PFSK-1 (cell line): ENCODE data around the gene CTIF.

Experiments used
- FOXP2 ChIP-seq: optimal IDR thresholded peaks from 2 replicates; pipeline ENCODE3; 2011; ENCODE audit warnings: borderline replicate concordance, control low read depth, inconsistent platforms; ENCODE audit not compliant: insufficient read depth; ENCODE audit errors: extremely low read length, extremely low read depth
- POLR2AphosphoS5 ChIP-seq: IDR thresholded peaks from 2 replicates; pipeline ENCODE4 v1.6.1; 2012; ENCODE audit warnings: low read depth, mild to moderate bottlenecking, control low read depth, low read length, moderate library complexity
- SIN3A ChIP-seq: IDR thresholded peaks from 2 replicates; pipeline ENCODE4 v1.6.1; 2012; ENCODE audit warnings: mild to moderate bottlenecking, low read length, moderate library complexity, borderline replicate concordance; ENCODE audit not compliant: insufficient read depth
- TAF1 ChIP-seq: IDR thresholded peaks from 2 replicates; pipeline ENCODE4 v1.6.1; 2012; ENCODE audit warnings: low read length, control low read depth, borderline replicate concordance; ENCODE audit not compliant: insufficient read depth
- TF ChIP-seq, protein P1 (sequence below), 2 experiments: IDR thresholded peaks; 2 replicates each; pipeline versions ENCODE4 v1.6.1 to v1.8.0; 2011 to 2012; ENCODE audit warnings: low read depth in 2 of 2, low read length in 2 of 2, control low read depth in 1 of 2, inconsistent platforms in 1 of 2, mild to moderate bottlenecking in 1 of 2, moderate library complexity in 1 of 2; ENCODE audit not compliant: insufficient read depth in 1 of 2

CTIF gene

DNA sequence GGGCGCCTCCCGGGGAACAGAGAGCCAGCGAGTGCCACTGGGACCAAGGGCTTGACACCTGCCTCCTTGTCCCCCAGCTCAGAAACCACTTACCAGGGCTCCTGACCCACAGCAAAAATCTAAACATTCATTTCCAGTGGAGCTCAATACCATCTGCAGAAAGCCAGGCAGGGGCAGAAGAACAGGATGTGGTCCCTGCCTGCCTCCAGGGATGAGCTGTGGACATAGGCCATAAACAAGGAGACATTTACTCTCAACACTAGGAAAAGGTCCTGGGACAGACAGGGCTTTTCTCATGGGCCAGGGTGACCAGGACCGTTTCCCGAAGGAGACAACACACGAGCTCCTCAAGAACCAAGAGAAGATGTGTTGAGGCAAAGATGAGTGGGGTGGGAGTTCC lies 203.0 kb downstream of the CTIF start:
- TF ChIP-seq POLR2AphosphoS5 (no peak), FOXP2 (no peak), SIN3A (no peak), TAF1 (no peak)
- TF ChIP-seq, protein P1, sequence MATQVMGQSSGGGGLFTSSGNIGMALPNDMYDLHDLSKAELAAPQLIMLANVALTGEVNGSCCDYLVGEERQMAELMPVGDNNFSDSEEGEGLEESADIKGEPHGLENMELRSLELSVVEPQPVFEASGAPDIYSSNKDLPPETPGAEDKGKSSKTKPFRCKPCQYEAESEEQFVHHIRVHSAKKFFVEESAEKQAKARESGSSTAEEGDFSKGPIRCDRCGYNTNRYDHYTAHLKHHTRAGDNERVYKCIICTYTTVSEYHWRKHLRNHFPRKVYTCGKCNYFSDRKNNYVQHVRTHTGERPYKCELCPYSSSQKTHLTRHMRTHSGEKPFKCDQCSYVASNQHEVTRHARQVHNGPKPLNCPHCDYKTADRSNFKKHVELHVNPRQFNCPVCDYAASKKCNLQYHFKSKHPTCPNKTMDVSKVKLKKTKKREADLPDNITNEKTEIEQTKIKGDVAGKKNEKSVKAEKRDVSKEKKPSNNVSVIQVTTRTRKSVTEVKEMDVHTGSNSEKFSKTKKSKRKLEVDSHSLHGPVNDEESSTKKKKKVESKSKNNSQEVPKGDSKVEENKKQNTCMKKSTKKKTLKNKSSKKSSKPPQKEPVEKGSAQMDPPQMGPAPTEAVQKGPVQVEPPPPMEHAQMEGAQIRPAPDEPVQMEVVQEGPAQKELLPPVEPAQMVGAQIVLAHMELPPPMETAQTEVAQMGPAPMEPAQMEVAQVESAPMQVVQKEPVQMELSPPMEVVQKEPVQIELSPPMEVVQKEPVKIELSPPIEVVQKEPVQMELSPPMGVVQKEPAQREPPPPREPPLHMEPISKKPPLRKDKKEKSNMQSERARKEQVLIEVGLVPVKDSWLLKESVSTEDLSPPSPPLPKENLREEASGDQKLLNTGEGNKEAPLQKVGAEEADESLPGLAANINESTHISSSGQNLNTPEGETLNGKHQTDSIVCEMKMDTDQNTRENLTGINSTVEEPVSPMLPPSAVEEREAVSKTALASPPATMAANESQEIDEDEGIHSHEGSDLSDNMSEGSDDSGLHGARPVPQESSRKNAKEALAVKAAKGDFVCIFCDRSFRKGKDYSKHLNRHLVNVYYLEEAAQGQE (IDR thresholded peaks at IDR 0.05; ENCODE audit: insufficient read depth in 1 of 2, low read depth in 2 of 2, low read length in 2 of 2) = no peak

DNA sequence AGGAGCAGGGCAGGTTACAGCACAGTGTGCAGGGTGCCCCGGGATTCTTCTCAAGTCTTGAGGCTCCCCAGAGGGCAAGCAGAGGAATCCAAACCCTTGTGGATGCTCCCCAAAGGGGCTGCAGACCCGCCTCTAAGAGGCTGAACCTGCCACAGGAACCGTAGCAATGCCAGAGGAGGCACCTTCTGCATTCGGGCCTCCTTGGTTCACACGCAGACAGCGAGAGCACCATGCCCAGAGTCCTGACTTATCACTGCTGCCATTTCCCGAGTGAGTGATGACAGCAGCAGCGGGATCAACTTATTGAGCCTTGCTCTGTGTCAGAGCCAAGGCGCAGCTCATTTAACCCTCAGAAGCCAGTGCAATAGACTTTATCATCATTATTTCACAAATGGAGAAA lies 203.5 kb downstream of the CTIF start:
- TF ChIP-seq SIN3A = no peak
- no peak for TF ChIP-seq POLR2AphosphoS5
- TF ChIP-seq FOXP2 = no peak
- no peak for TF ChIP-seq TAF1
- TF ChIP-seq, protein P1 (IDR thresholded peaks at IDR 0.05; ENCODE audit: insufficient read depth in 1 of 2, low read depth in 2 of 2, low read length in 2 of 2) = no peak

- TF ChIP-seq FOXP2 = no peak
Measured at GRCh38 chr18:48742706-48743475, 204.1 kb downstream of the CTIF start.

GRCh38 chr18:48743886-48744285 lies 205.1 kb downstream of the CTIF start:
- TF ChIP-seq TAF1 (no peak), SIN3A (no peak)
- TF ChIP-seq, protein P1 (IDR thresholded peaks at IDR 0.05; ENCODE audit: insufficient read depth in 1 of 2, low read depth in 2 of 2, low read length in 2 of 2) = no peak

DNA sequence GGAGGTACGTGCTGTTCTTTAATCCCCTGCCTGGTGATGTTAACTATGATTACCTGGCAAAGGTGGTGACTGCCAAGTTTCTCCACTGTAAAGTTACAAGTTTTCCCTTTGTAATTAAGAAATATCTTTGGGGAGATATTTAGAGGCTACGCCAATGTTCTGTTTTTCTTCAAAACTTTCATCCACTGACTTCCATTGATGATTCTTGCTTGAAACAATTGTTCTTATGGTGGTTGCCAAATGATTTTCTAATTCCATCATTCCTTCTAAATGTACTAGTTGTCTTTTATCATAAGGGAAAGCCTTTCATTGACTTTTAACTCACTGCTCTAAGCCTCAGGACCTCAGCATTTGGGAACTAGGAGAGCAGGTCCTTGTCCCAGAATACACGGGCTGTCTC lies 206.5 kb downstream of the CTIF start:
- TF ChIP-seq POLR2AphosphoS5 = no peak
- no peak for TF ChIP-seq SIN3A
- TF ChIP-seq, protein P1 (IDR thresholded peaks at IDR 0.05; ENCODE audit: insufficient read depth in 1 of 2, low read depth in 2 of 2, low read length in 2 of 2) = no peak
- no peak for TF ChIP-seq FOXP2
- no peak for TF ChIP-seq TAF1
